Lower lobe of right lung (tissue), 2 donors: ENCODE data around the gene NUP42. TPM values are rescaled to one million over a fixed set of nuclear protein-coding genes. Genes with fewer than 3 reads are reported as not detected.

Source experiments
- ATAC-seq, 2 donors: fragments of 200-7000 bp; cut with Tn5 transposase; one replicate each; pipeline ENCODE4 v1.9.1; 2020 to 2022; ENCODE audit warnings: mild to moderate bottlenecking in 2 of 2, moderate library complexity in 2 of 2
- DNase-seq: peaks from one replicate; pipeline ENCODE4 v3.0.0-alpha.2; 2020
- H3K27ac ChIP-seq: fragments of 200-600 bp; one replicate; pipeline ENCODE4 v1.8.0; 2022
- H3K27me3 ChIP-seq: fragments of 200-600 bp; one replicate; pipeline ENCODE4 v1.8.0; 2022; ENCODE audit warnings: low read depth
- H3K36me3 ChIP-seq: fragments of 200-600 bp; one replicate; pipeline ENCODE4 v1.8.0; 2022; ENCODE audit warnings: mild to moderate bottlenecking
- H3K4me1 ChIP-seq: fragments of 200-600 bp; one replicate; pipeline ENCODE4 v1.8.0; 2022
- H3K4me3 ChIP-seq: fragments of 200-600 bp; one replicate; pipeline ENCODE4 v1.8.0; 2022; ENCODE audit warnings: mild to moderate bottlenecking
- H3K9me3 ChIP-seq: fragments of 200-600 bp; one replicate; pipeline ENCODE4 v1.8.0; 2022
- CTCF ChIP-seq: fragments of 200-600 bp; IDR thresholded peaks from one replicate; pipeline ENCODE4 v1.8.0; 2022; ENCODE audit warnings: antibody characterized with exemption, mild to moderate bottlenecking
- intact Hi-C: fragments of 100-400 bp; cut with DNase I; formaldehyde crosslinking; loops from one replicate; pipeline ENCODE4 v1.11.0; 2022
- total RNA-seq: library from RNA; stranded (reverse); fragmentation: NEBNext Ultra II Directional; extraction: Animal tissue kit (Norgen Biotek cat#: 25700); gene quantifications from one replicate; pipeline ENCODE4 v1.2.1, GENCODE V29; 2021
- donor health status: DM: no; HTN: yes; CAD: no; lungs with severe emphysema.

NUP42 gene
- total RNA-seq, 1 donor from 2014 or later: 32.7 TPM

GRCh38 chr7:23214423-23214822, 32.6 kb downstream of the NUP42 start:
- H3K36me3 ChIP-seq: no peaks in the 10 kb centered on the region
- intact Hi-C loops: no loop called here
- no peak for TF ChIP-seq CTCF
- no peak overlapping the region for H3K4me3 ChIP-seq
- ATAC-seq (no peak), DNase-seq (no peak)
- no peak overlapping the region for H3K27ac ChIP-seq
- H3K9me3 ChIP-seq: no peaks in the 10 kb centered on the region
- H3K4me1 ChIP-seq: no peaks in the 10 kb centered on the region
- no peaks in the 10 kb centered on the region for H3K27me3 ChIP-seq

GRCh38 chr7:23214938-23215337, 33.1 kb downstream of the NUP42 start:
- no peaks in the 10 kb centered on the region for H3K4me1 ChIP-seq
- H3K36me3 ChIP-seq: no peaks in the 10 kb centered on the region
- H3K4me3 ChIP-seq: no peak overlapping the region
- no peak for TF ChIP-seq CTCF
- no peaks in the 10 kb centered on the region for H3K27me3 ChIP-seq
- H3K9me3 ChIP-seq: no peaks in the 10 kb centered on the region
- no peak for DNase-seq
- no peak overlapping the region for H3K27ac ChIP-seq
- intact Hi-C loops: no loop called here
- no peak for ATAC-seq

GRCh38 chr7:23216021-23216420, 34.2 kb downstream of the NUP42 start:
- ATAC-seq (peak; percentile 72 to 85), DNase-seq (peak; percentile 79)
- intact Hi-C loops: no loop called here
- TF ChIP-seq CTCF: no peak
- no peaks in the 10 kb centered on the region for H3K36me3 ChIP-seq
- no peaks in the 10 kb centered on the region for H3K4me1 ChIP-seq
- no peak overlapping the region for H3K27ac ChIP-seq
- no peaks in the 10 kb centered on the region for H3K9me3 ChIP-seq
- no peaks in the 10 kb centered on the region for H3K27me3 ChIP-seq
- H3K4me3 ChIP-seq: no peak overlapping the region

GRCh38 chr7:23218196-23218595, 36.3 kb downstream of the NUP42 start:
- no peaks in the 10 kb centered on the region for H3K9me3 ChIP-seq
- DNase-seq: no peak
- no peaks in the 10 kb centered on the region for H3K27me3 ChIP-seq
- H3K4me3 ChIP-seq: no peak overlapping the region
- intact Hi-C loops: no loop called here
- ATAC-seq: no peak
- H3K36me3 ChIP-seq: no peaks in the 10 kb centered on the region
- H3K4me1 ChIP-seq: no peaks in the 10 kb centered on the region
- H3K27ac ChIP-seq: no peak overlapping the region
- TF ChIP-seq CTCF: no peak

- H3K4me1 ChIP-seq: no peaks in the 10 kb centered on the region
- H3K27me3 ChIP-seq: no peaks in the 10 kb centered on the region
- H3K27ac ChIP-seq: no peak overlapping the region
- H3K9me3 ChIP-seq: no peaks in the 10 kb centered on the region
- no peak for TF ChIP-seq CTCF
- intact Hi-C loops: no loop called here
- ATAC-seq (peak in 1 of 2 donors; percentile 19), DNase-seq (no peak)
- H3K36me3 ChIP-seq: no peaks in the 10 kb centered on the region
- no peak overlapping the region for H3K4me3 ChIP-seq
These were observed 39.0 kb downstream of the NUP42 start for GRCh38 chr7:23220690-23221305.
